A673 (cell line): ENCODE data around the gene LRTM2.

Experiments
- EZH2 ChIP-seq: fragments of 200-600 bp; sonication (generic); IDR thresholded peaks from 2 replicates; pipeline ENCODE4 v1.6.1; 2017; ENCODE audit warnings: borderline replicate concordance, low read depth, mild to moderate bottlenecking, mixed read lengths, antibody characterized with exemption, low read length; ENCODE audit not compliant: poor library complexity, severe bottlenecking
- TF ChIP-seq, protein P1 (sequence below): fragments of 300-800, 200-600 bp; sonication (generic); conservative IDR thresholded peaks from 2 replicates; pipeline ENCODE4 v1.5.1; 2017; ENCODE audit warnings: low read depth, mild to moderate bottlenecking, antibody characterized with exemption, low read length, moderate library complexity, mixed read lengths

- TF ChIP-seq, protein P1, sequence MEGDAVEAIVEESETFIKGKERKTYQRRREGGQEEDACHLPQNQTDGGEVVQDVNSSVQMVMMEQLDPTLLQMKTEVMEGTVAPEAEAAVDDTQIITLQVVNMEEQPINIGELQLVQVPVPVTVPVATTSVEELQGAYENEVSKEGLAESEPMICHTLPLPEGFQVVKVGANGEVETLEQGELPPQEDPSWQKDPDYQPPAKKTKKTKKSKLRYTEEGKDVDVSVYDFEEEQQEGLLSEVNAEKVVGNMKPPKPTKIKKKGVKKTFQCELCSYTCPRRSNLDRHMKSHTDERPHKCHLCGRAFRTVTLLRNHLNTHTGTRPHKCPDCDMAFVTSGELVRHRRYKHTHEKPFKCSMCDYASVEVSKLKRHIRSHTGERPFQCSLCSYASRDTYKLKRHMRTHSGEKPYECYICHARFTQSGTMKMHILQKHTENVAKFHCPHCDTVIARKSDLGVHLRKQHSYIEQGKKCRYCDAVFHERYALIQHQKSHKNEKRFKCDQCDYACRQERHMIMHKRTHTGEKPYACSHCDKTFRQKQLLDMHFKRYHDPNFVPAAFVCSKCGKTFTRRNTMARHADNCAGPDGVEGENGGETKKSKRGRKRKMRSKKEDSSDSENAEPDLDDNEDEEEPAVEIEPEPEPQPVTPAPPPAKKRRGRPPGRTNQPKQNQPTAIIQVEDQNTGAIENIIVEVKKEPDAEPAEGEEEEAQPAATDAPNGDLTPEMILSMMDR = no peak
- no peak for TF ChIP-seq EZH2
These were observed 23.1 kb upstream of the LRTM2 start for GRCh38 chr12:1797011-1797901.
